NCI-H1048 (cell line): Measurements from ENCODE around the gene ALKBH6.
"Not testable (repeated sequence)": the region's sequence is repeated elsewhere in the genome, so short reads cannot be mapped to it uniquely, and the experiment has no call there.

Source experiments
- DNase-seq: peaks from one replicate; lab custom pipeline; 2025; lab: John Stamatoyannopoulos, UW

ALKBH6 gene

DNA sequence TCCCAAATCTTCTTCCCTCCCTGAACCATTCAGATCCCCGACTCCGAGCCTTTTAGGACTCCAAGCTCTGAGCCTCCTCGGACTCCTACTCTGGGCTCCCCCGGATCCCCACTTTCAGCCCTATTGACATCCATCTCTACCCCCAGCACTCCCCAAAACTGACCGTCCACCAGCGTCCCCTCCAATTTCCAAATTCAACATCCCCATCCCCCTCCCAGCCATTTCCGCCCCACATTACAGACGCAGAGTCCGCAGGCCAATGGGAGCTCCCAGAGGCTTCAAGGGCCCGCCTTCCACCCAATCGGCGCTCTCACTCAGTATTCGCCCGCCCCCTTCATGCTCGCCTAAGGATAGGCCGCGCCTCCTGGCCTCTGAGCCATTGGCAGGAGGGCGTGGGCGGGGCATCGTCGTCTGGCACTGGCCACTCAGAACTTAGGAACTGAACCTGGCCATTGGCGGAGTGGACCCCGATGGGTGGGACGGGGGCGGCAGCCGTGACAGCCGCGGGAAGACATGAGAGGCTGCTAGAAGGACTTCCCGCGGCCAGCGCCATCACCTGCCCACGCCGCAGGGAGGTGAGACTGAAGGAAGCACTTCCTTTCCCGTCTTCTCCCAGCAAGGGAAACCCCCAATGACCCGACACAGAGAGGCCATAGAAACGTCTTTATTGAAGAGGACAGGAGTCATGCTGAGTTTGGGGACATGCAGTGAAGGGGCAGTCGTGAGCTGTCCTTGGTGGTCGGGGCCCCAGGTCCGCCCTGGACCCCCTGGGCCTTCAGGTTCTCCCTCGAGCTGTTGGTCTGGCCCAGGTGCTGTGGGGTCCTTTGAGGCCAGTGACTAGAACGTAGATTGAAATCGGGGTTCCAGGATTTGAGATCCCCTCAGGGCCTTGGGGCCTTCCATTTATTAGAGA is at the start of gene ALKBH6:
Gene ALKBH6 (minus strand): TSS at position 202 of the 913 bp plus-strand sequence. CDS start 816 bp downstream, outside the sequence.
- peak; percentile 98 for DNase-seq

GRCh38 chr19:36061367-36061766 is 47.4 kb upstream of the ALKBH6 start:
- DNase-seq: no peak

DNA sequence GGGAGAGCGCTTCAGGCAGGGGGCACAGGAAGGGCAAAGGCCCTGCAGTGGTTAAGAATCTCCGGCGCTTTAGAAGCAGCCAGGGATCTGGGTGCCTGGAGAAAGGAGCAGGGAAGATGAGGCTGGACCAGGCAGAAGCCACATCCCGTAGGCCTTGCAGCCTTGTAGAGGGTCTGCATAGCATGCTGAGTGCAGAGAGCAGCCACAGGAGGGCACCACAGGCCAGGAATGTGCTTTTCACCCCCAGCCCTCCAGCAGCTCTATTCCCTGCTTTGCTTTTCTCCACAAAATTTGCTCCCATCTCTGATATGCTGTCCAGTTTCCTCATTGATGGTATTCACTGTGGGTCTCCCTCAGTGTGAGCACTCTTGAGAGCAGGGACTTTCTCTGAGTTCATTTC is 46.4 kb upstream of the ALKBH6 start:
- no peak for DNase-seq

GRCh38 chr19:36059180-36059910 is 45.3 kb upstream of the ALKBH6 start:
- DNase-seq: no peak

DNA sequence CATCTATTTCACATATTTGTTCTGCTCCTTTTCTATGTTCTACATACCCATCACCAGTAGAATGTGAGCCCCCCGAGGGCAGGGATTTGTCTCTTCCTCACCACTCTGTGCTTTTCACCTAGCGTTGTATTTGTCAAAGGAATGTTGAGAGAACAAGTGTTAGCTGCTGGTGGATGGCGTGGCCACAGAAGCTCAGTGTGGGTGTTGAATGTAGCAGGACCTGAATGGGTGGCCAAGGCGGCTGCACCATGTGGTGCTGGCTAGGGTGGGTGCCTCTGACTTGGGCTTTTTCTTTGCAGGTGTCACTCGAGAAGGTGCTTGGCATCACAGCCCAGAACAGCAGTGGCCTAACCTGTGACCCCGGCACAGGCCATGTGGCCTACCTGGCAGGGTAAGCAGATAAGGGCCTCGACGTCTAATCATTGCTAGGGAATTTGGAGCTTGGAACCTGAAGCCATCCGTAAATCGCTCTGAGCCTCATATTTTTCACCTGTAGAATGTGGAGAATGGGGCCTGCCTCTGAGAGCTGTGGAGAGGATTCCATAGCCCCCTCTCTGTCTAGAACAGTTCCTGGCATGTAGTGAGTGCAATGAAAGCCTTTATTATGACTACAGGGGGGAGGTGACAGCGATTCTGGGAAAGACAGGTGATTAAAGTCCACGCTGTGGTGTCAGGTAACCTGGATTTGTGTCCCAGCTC is 44.6 kb upstream of the ALKBH6 start:
- no peak for DNase-seq

GRCh38 chr19:36054733-36055686 is 41.0 kb upstream of the ALKBH6 start, which contains the start of gene WDR62:
Gene WDR62 (plus strand): TSS chr19:36054897. CDS start chr19:36054972, 75 bp downstream.
- peak; percentile 88 for DNase-seq

- DNase-seq: peak; percentile 96
Measured at GRCh38 chr19:36054119-36054732, 40.2 kb upstream of the ALKBH6 start, which contains the start of gene THAP8. Gene THAP8 (minus strand): TSS chr19:36054285. CDS start chr19:36054217, 68 bp downstream.

DNA sequence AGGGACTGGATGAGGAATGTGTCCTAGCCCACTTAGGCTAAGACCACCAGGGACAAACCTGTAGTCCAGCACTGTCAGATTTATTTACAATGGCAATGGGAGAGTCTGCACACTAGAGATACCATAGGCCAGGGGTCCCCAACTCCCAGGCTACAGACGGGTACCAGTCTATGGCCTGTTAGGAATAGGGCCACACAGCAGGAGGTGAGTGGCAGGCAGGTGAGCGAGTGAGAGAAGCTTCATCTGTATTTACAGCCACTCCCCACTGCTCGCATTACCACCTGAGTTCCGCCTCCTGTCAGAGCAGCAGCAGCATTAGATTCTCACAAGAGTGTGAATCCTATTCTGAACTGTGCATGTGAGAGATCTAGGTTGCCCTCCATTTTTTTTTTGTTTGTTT is 37.6 kb upstream of the ALKBH6 start:
- no peak for DNase-seq

GRCh38 chr19:36051236-36051635 is 37.2 kb upstream of the ALKBH6 start:
- no peak for DNase-seq

- no peak for DNase-seq
Measured at GRCh38 chr19:36049080-36049698, 35.2 kb upstream of the ALKBH6 start.

GRCh38 chr19:36047835-36048234 is 33.8 kb upstream of the ALKBH6 start:
- DNase-seq: no peak

DNA sequence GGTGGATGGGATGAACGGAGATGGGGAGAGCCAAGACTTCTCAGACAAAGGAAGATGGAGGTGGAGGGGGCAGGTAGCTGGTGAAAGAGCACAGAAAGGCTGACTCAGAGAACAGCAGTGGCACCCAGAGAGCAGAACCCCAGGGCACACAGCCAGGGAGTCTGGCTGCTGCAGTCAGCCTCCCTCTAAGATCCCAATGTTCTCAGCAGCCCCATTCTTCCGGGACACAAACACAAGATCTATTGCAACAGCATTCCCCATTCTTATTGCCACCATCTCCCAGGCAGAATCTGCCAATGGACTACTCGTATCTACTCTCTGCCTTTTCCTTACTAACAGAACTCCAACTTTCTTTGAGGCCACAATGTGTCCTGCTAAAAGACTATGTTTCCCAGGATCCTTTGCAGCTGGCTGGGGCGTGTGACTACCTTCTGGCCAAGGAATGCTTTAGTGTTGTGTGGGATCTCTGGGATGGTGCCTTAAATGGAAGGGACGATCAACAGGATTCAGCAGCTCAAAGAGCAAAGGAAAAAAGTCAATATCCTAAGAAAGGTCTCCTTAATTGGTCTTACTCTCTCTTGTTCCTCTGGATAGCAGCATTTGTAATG is 32.5 kb upstream of the ALKBH6 start:
- DNase-seq: no peak

DNA sequence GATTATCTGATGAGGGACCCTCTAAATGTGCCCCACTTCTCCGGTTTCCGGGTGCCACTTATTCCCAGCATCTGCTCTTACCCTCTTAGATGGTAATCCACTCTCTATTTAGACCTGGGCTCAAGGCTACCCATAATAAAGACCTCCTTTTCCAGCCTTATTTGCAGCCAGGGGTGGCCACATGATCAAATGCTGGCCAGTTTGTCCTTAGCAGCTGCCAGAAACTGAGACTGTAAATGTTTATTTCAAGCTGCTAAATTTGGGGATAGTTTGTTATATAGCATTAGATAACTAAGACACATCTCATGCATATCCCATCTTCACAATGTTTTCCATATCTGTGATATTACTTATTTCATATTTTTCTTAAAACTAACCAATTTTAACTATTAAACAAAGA is 29.9 kb upstream of the ALKBH6 start:
- no peak for DNase-seq

DNA sequence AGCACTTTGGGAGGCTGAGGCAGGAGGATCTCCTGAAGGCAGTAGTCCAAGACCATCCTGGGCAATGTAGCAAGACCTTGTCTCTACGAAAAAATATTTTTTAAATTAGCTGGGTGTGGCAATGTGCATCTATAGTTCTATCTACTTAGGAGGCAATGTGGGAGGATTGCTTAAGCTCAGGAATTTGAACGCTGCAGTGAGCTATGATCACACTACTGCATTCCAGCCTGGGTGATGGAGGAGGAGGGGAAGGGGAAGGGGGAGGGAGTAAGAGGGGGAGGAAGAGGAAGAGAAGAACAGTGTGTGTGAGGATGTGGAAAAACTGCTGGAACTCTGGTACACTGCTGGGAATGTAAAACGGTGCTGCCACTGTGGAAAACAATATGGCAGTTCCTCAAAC is 27.8 kb upstream of the ALKBH6 start:
- DNase-seq: no peak

GRCh38 chr19:36041092-36041491 is 27.1 kb upstream of the ALKBH6 start:
- DNase-seq: not testable (repeated sequence)

DNA sequence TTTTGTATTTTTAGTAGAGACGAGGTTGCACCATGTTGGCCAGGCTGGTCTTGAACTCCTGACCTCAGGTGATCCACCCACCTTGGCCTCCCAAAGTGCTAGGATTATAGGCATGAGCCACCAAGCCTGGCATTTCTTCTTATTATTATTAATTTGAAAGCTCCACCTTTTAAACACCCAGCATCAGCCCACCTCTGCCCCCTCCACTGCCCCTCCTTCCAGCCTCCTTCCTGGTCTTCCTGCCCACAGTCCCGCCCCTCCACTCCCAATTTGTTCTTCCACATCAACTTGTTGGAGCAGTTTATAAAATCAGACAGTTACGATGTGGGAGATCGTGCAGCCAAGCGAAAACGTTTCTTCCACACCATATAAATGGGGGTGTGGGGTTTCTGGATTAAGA is 26.5 kb upstream of the ALKBH6 start:
- DNase-seq: no peak

- no peak for DNase-seq
Measured at GRCh38 chr19:36032251-36033104, 18.5 kb upstream of the ALKBH6 start, which contains the start of gene CLIP3. Gene CLIP3 (minus strand): TSS chr19:36032873. CDS start chr19:36032357, 516 bp downstream.

- DNase-seq: no peak
Measured at GRCh38 chr19:36031308-36031707, 17.3 kb upstream of the ALKBH6 start.
